Tongue (tissue), 2 donors: Measurements from ENCODE around the gene TRIP4. TPM values are rescaled to one million over a fixed set of nuclear protein-coding genes. Genes with fewer than 3 reads are reported as not detected.
"Not testable (repeated sequence)": the region's sequence is repeated elsewhere in the genome, so short reads cannot be mapped to it uniquely, and the experiment has no call there.

ENCODE experiments used
- DNase-seq: peaks from one replicate; pipeline ENCODE4 v3.0.0-alpha.2; 2015
- total RNA-seq: library from RNA; depleted of rRNA; stranded (reverse); fragments of >200 nt; gene quantifications from one replicate; pipeline ENCODE4 v1.2.3, GENCODE V29; 2014

TRIP4 gene
- total RNA-seq, result 16.6 TPM

DNA sequence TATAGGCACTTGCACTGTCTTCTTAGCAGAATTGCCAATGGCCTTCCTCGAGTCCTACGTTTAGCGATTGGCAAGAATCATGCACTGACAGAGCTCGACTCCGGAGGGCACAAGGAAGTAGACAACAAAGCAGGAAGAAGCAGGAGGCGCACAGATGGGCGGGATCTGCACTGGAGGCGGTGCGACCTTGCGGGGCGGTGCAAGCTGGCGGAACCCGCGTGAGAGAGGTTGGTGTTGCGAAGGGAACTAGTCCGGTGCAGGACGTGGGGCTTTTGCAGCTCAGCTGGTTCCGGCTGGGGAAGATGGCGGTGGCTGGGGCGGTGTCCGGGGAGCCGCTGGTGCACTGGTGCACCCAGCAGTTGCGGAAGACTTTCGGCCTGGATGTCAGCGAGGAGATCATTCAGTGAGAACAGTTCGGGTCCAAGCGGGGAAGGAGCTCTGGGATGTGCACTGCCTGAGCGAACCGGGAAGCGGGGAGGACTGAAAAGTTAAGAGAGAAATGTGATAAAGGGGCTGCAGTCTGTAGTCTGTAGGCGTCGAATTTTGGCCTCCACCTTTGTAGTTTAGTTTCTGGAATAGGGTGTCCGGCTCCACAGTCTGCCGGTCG is at the start of gene TRIP4:
TRIP4 (plus strand) TSS at position 275 of the 607 bp plus-strand sequence; CDS start at position 303, 28 bp downstream.
- DNase-seq, result peak; percentile 97

DNA sequence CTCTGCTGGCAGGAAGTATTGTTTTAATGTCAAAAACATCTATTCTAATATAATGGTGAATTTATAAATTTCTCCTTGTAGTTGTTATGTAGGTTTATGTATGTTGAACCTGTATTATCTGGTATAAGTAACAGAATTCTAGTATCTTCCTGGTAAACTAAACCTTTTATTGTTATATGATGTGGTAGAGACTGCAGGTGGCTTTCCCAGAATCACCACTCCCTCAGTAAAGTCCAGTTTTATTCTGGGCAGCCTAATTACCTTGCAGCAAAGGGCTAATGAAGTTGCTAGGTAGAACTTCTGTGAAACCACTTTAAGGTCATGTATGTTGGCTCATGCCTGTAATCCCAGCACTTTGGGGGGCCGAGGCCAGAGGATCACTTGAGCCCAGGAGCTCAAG is 47.3 kb upstream of the TRIP4 start:
- DNase-seq, result no peak

DNA sequence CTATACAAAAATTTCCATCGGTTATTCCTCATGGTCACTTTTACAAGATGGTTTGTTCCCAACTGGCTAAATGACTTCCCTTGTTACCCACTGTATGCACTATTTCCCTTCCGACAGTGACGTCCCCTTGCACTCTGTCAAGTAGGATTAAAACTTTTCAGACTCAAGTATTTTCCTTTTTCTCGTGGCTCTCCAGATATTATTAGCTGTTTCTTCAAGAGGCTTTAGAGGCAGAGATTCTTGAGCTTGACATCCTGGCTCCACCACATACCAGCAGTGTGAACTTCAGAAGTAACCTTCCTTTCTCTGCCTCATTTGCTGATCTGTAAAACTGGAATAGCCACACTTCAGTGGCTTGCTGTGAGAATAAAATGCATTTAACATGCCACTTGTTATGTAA is 45.7 kb upstream of the TRIP4 start:
- DNase-seq, result no peak

DNA sequence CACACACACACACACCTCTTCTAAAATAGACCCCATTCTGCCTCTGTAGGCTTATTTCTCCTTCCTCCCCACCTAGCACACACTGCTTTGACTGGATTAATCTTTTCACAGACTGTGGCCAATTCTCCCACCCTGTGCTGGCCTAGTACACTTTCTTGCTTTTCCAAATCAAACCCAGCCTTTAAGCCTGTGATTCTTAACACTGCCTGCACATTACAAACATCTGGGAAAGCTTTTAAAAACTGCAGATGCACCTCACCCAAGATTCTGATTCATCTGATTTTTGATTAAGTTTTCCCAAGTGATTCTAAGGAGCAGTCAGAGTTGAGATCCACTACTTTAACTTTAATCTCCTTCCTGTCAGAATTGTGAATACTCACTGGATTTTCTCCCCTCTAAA is 44.4 kb upstream of the TRIP4 start:
- no peak for DNase-seq

DNA sequence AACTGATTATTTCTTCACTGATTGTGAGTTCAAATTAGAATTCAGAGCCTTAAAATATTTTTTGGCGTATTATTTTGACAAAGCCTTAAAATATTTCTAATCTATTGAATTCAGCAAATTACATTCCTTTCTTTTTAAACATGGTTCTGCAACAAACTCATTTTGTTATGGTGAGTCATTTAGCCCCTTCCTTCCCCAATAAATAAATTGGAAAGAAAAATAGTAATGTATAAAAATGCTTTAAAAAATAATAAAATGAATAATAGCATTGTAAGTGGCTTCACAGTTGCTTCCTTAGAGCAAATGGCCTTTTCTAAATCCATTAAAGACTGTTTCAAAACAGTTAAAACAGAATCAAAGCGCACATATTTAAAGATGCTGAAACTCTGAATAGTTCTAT is 43.8 kb upstream of the TRIP4 start:
- no peak for DNase-seq

DNA sequence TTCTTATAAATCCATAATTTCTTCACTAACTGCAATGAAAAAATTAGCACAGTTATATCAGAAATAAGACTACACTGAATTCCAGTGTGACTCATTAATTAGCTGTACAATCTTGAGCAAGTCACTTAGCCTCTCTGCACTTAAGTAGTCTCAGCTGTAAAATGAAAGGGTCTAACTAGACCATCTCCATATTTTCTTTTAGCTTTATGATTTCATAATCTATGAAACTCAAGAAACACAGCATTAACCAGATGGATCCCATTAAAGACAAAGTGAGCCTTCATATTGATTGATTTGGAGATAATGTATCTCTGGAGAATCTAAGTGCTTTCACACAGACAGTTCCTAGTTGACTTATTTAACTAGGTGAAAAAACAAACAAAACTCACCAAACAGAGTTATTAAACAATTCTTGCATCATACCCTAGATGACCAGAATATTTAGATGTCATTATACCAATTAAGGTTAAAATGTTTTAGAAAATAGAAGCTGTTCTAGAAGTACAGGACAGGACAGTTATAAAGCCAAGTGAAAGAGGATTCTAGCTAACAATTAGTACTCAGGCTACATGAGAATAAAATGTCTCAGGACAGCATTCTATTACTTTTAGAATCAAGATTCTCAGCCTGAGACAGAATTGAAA is 42.9 kb upstream of the TRIP4 start:
- DNase-seq, result no peak

DNA sequence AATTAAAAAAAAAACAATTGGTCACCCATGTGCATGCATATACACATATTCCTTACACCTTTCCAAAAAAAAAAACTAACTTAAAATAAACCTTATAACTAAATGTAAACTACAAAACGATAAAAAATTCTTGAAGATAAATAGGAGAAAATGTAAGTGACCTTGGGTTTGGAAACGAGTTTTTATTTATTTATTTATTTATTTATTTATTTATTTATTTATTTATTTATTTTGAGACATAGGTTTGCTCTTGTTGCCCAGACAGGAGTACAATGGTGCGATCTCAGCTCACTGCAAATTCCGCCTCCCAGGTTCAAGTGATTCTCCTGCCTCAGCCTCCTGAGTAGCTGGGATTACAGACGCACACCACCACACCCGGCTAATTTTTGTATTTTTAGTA is 41.4 kb upstream of the TRIP4 start:
- not testable (repeated sequence) for DNase-seq

DNA sequence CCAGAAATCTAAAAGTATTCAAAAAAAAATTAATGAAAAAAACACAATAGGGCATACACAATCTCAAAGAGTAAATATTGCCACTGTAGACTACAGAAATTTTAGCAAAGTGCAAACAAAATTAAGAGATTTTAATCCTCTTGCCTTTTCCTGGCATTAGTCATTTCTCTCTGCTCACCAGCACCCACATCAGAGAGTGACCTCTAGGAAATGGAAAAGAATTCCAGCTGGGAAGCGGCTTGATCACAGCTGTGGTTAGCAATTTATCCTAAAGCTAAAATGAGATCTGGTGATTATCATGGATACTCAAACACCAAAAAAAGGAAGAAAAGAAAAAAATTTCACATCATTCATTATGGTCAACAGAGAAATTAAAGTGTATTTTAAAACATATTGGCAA is 39.2 kb upstream of the TRIP4 start:
- no peak for DNase-seq

DNA sequence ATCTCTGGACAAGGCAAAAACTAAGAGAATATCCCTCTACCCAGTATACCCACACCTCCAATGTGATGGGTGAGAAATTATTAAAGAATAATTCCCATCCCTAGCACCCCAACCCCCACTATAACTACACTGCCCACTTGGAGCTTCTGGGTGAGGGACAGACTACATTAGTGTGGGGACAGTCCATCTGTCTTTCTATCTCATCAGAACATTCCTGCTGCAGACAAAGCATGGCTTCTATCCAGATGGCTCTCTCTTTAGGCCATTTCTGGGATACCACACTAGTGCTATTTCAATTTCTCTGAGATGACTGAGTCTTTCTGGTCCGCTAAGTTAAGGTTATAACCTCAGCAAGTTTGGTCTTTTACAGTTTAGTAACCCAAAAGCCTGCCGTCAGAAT is 38.3 kb upstream of the TRIP4 start:
- no peak for DNase-seq

DNA sequence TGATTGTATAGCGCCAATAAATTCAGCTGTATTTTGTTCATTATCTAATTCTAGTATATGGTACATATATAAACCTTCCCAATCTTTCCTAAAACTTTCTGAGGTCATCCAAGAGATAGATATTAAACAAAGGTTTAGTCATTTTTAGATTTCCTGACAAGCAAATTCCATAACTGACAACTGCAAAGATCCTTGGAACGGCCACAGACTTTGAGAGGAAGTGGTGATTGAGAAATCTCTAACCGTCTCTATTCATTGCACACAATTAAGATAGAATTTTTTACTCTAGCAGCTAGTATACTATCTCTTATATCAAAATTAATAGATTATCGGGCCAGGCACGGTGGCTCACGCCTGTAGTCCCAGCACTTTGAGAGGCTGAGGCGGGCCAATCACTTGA is 36.4 kb upstream of the TRIP4 start:
- DNase-seq, result no peak

DNA sequence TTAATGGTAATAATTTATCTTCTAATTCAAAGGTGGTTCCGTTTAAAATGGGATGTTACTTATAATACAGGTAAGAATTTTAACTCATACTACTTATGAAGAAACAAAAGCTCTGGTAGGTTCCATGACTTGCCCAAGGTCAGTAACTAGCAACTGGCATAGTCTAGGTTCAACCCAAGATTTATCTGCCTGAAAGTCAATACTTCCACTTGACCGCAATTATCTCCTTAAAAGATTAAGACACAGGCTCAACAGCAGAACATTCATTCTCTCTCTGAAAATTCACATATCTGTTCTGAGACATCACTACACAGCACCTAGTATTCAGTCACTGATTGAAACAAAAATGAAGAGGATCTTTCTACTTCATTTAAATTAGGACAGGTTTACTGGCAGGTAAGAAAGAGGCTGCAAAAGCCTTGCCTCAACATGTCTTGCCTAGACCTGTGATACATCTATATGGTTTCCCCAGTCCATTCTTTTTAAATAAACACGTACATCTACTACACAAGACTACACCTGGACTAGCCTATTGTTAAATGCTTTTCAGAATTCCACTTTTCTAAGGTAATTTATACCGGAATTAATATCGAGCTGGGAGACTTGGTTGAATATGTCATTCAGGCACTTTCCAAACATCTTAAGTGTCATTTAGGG is 32.8 kb upstream of the TRIP4 start:
- DNase-seq, result no peak

DNA sequence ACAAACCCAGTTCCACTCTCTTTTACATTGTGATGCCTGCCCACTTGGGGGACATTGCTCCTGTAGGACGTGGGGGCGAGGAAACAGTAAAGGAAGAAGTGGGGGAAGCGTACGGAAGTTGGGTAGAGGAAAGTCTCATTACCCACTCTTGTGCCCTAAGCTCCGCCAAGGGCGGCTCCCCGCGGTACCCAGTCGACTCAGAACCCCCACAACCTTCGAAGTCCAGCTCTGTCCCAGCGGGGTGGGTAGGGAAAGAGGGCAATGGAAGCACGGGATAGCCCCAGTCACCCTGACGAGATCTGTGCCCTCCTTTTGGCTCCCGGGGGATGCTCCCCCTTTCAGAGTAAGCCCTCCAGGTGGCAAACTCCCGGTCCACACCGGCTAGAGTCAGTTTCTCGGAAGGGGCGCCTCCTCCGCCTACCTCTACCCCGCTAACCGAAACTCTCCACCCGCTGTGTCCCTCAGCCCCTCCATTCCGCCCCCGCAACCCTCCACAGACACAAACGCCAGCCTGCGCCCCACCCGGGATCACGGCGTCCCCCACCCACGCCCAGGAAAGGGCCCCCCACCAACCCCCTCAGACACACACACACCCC is 32.2 kb upstream of the TRIP4 start:
- peak; percentile 33 for DNase-seq

DNA sequence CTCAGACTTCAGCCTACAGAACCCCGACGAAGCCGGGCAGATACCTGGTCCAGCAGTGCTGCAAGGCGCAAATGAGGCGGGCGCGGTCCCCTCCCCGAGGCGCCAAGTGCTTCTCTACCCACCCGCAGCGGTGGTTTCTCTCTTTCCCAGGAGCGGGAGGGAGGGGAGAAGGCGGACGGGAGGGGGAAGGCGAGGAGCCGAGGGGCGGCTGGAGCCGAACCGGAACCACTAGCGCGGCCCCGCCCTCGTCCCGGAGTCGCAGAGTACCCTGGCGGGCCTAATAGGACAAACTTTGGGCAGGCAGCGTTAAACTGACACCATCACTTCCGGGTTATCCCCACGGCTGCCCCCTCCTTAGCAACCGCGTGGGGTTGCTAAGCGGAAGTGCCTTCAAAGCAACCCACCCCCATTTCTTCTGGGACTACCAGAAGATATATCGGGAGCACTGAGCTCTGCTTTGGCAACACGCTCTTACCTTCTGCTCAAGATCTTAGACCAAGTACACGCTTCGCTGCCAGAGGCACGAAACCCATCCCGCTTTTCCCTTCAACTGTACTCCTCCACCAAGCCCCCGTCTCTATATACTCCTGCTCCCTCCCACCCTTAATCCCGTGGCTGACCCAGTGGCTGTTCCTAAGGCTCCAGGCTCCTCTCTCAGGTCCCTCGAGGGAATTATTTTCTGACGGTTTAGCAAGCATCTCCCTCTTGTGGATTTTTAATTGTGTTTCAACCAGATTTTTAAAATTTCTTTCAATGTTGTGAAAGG is 31.5 kb upstream of the TRIP4 start, which contains the start of gene CSNK1G1:
CSNK1G1 (minus strand) TSS at position 230 of the 766 bp plus-strand sequence. CDS start 55,674 bp downstream, outside the sequence.
- peak; percentile 99 for DNase-seq

DNA sequence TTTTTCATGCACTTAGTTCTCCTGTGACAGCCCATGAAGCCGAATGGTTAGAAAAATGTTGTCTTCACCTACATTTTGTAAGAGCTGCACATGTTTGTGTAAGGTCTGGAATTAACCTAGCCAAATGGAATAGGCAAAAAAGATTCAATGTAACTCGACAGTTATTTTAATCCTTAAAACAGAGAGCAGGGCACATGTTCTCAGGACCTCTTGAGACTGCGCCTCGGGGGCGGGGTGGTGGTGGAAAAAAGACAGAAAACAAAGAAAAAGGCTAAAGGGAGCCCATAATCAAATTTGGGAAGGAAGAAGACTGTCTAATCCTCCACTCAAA is 31.0 kb upstream of the TRIP4 start:
- DNase-seq, result no peak

DNA sequence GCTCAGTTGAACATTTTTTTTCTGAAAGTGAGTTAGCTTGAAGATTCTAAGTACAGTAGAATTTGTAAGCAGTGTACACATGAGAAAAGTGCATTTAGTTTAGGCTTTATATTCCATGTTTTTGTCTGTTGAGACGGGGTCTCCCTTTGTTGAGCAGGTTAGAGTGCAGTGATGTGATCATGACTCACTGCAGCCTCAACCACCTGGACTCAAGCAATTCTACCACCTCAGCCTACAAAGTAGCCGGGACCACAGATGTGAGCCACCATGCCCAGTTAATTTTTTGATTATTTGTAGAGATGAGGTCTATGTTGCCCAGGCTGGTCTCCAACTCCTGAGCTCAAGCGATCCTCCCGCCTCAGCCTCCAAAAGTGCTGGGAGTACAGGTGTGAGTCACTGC is 26.4 kb upstream of the TRIP4 start:
- DNase-seq, result no peak

DNA sequence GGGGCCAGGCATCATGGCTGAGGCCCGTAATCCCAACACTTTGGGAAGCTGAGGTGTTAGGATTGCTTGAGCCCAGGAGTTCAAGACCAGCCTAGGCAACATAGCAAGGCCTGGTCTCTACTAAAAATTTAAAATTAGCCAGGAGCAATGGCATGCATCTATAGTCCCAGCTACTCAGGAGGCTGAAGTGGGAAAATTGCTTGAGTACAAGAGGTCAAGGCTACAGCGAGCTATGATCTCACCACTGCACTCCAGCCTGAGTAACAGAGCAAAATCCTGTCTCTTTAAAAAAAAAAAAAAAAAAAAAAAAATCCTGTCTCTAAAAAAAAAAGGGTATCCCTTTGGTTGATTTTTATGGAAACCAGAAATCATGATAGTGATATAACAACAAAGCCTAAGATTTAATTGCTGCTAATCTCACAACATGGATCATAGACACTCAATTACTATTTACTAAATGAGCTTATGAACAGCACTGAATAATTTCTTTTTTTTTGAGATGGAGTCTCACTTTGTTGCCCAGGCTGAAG is 18.5 kb upstream of the TRIP4 start:
- no peak for DNase-seq

DNA sequence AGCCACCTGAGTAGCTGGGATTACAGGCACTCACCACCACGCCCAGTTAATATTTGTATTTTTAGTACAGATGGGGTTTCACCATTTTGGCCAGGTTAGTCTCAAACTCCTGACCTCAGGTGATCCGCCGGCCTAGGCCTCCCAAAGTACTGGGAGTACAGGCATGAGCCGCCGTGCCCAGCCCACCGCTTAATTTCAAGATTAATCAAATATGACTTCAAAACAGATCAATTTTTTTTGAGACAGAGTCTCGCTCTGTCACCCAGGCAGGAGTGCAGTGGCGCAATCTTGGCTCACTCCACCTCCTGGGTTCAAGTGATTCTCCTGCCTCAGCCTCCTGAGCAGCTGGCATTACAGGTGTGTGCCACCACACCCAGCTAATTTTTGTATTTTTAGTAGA is 16.3 kb upstream of the TRIP4 start:
- not testable (repeated sequence) for DNase-seq

DNA sequence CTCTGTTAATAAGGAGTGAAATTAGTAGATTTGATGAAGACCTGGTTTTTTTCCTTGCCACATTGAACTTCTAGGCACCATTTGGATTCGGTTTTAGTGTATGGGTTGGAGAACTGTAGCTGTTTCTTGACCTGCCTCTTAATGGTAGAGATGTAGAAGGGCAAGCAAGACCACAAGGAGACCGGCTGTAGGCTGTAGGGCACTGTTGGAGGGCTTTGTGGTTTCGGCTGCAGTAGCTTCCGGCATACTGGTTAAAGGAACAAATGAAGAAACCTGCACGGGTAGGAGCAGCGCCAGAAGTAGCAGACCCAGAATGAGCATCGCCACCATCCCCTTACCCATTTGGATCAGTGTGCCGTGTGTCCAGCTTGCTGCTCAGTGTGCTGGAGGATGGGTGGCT is 14.3 kb upstream of the TRIP4 start:
- no peak for DNase-seq

DNA sequence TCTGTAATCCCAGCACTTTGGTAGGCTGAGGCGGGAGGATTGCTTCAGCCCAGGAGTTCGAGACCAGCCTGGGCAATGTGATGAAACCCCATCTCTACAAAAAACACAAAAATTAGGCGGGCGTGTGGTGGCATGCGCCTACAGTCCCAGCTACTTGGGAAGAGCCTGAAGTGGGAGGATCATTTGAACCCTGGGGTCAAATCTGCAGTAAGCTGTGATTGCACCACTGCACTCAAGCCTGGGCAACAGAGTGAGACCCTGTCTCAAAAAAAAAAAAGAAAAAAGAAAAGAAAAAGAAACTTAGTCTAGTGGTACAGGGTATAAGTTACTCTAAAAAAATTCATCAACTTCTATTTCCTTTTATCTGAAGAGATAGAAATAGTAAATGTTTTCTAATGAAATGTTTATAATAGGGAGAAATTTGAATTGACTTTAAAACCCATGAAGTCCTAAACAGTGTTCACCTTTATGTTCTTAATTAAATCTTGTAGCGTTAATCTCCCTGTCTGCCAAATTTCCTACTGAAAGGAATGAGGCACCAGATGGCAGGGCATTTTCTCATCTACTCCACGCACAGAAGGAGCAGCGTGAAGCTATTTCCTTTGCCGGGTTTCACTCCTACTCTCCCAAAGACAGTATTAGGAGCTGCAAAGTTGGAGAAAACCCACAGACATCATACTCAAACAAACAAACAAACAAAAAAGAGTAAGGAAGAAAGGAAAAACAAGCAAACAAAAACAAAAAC is 8.2 kb upstream of the TRIP4 start:
- DNase-seq, result peak; percentile 22

DNA sequence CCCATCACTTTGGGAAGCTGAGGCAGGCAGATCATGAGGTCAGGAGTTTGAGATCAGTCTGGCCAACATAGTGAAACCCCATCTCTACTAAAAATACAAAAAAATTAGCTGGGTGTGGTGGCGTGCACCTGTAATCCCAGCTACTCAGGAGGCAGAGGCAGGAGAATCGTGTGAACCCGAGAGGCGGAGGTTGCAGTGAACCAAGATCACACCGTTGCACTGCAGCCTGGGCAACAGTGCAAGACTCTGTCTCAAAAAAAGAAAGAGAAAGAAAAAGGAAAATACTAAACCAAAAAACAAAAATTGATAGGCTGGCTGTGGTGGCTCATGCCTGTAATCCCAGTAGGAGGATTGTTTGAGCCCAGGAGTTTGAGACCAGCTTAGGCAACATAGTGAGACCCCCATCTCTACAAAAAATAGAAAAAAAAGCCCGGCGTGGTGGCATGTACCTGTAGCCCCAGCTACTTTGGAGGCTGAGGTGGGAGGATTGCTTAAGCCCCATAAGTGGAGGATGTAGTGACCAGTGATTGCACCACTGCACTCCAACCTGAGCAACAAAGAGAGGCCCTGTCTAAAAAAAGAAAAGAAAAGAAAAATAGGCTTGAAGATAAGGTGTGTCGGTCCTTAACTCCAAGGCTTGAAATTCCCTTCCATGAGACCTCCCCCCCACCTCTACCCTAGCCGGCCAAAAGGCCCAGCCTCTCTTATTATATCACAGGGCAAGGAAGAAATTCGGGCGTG is 7.3 kb upstream of the TRIP4 start:
- not testable (repeated sequence) for DNase-seq
